ENCODE measurements around the gene GNAS-AS1. TPM values are rescaled to one million over a fixed set of nuclear protein-coding genes. Genes with fewer than 3 reads are reported as not detected.

Gene GNAS-AS1
- total and polyA plus RNA-seq, 2 experiments from 2014 or later, result 12.3 to 15.0 TPM

DNA sequence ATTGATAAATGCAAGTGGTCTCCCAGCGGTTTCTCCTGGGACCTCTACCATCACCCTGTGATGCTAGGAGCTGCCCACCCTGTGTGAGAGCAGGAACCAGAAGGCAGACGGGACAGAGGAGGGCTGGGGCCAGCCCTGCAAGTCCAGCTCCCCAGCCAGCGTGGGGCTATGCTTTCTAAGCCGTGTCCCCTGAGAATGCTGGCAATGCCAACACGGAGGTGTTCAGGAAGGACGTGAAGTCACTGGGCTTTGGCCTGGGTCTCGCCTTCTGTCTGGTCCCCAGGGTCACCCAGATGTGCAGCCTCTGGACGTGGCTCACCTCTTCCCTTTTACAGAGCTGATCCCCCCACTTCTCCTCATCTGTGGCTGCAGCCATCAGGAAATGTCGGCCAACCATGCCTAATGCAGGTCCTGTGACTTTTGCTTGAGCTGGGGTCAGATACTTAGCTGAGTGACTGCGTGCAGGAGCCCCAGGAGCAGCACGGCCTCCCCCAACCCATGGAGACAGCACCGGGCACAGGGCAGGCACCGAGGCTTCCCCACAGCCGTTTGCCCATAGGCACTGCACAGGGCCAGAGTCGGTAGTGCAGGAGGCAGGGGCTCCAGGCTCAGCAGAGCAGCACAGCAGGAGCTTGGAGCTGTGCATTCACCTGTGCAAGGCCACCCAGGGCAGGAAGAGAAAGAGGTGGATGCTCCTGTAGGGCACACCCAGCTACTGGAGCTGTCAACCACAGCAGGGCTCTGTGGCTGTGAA, 66.2 kb downstream of the GNAS-AS1 start (continued):
- TF ChIP-seq, protein P1, sequence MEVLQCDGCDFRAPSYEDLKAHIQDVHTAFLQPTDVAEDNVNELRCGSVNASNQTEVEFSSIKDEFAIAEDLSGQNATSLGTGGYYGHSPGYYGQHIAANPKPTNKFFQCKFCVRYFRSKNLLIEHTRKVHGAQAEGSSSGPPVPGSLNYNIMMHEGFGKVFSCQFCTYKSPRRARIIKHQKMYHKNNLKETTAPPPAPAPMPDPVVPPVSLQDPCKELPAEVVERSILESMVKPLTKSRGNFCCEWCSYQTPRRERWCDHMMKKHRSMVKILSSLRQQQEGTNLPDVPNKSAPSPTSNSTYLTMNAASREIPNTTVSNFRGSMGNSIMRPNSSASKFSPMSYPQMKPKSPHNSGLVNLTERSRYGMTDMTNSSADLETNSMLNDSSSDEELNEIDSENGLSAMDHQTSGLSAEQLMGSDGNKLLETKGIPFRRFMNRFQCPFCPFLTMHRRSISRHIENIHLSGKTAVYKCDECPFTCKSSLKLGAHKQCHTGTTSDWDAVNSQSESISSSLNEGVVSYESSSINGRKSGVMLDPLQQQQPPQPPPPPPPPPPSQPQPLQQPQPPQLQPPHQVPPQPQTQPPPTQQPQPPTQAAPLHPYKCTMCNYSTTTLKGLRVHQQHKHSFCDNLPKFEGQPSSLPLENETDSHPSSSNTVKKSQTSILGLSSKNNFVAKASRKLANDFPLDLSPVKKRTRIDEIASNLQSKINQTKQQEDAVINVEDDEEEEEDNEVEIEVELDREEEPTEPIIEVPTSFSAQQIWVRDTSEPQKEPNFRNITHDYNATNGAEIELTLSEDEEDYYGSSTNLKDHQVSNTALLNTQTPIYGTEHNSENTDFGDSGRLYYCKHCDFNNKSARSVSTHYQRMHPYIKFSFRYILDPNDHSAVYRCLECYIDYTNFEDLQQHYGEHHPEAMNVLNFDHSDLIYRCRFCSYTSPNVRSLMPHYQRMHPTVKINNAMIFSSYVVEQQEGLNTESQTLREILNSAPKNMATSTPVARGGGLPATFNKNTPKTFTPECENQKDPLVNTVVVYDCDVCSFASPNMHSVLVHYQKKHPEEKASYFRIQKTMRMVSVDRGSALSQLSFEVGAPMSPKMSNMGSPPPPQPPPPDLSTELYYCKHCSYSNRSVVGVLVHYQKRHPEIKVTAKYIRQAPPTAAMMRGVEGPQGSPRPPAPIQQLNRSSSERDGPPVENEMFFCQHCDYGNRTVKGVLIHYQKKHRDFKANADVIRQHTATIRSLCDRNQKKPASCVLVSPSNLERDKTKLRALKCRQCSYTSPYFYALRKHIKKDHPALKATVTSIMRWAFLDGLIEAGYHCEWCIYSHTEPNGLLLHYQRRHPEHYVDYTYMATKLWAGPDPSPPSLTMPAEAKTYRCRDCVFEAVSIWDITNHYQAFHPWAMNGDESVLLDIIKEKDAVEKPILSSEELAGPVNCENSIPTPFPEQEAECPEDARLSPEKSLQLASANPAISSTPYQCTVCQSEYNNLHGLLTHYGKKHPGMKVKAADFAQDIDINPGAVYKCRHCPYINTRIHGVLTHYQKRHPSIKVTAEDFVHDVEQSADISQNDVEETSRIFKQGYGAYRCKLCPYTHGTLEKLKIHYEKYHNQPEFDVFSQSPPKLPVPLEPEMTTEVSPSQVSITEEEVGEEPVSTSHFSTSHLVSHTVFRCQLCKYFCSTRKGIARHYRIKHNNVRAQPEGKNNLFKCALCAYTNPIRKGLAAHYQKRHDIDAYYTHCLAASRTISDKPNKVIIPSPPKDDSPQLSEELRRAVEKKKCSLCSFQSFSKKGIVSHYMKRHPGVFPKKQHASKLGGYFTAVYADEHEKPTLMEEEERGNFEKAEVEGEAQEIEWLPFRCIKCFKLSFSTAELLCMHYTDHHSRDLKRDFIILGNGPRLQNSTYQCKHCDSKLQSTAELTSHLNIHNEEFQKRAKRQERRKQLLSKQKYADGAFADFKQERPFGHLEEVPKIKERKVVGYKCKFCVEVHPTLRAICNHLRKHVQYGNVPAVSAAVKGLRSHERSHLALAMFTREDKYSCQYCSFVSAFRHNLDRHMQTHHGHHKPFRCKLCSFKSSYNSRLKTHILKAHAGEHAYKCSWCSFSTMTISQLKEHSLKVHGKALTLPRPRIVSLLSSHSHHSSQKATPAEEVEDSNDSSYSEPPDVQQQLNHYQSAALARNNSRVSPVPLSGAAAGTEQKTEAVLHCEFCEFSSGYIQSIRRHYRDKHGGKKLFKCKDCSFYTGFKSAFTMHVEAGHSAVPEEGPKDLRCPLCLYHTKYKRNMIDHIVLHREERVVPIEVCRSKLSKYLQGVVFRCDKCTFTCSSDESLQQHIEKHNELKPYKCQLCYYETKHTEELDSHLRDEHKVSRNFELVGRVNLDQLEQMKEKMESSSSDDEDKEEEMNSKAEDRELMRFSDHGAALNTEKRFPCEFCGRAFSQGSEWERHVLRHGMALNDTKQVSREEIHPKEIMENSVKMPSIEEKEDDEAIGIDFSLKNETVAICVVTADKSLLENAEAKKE (CRISPR knock-in tag; IDR thresholded peaks at IDR 0.05), result no peak
- no peak for TF ChIP-seq ZNF114 (CRISPR knock-in tag; IDR thresholded peaks at IDR 0.05)
- TF ChIP-seq CREB1 (CRISPR knock-in tag; IDR thresholded peaks at IDR 0.05; ENCODE audit: low read depth), result no peak
- no peak for TF ChIP-seq STAT1 (IDR thresholded peaks at IDR 0.05; ENCODE audit: unreplicated experiment)
- TF ChIP-seq EZH2phosphoT487 (IDR thresholded peaks at IDR 0.05; ENCODE audit: unreplicated experiment), result no peak

DNA sequence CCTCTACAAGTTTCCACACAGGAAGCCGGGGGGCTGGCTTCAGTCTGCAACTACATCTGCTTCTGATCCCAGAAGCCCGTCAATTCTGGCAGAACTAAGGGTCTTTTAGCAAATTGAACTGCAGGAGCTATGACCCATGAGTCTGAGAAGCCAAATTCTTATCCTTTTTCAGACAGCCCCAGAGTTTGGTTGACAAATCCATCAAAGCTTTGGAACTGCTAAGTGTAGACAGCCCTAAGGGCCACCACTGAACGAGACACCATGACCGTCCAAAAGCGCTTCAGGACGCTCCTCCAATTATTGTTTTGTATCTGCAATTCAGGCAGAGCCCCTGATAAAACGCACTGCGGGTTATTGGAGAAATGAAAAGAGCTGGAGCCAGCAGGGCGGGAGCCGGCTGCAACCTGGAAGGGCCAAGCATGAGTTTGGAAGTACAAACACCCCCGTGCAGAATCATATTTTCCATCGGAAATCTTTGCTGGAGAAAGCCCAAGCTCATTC, 67.1 kb downstream of the GNAS-AS1 start:
- no peaks in the 10 kb centered on the region for H4K20me1 ChIP-seq (replicated peaks; ENCODE audit: insufficient read depth)
- H3K27ac ChIP-seq (ENCODE audit: low read depth), result no peak overlapping the region
- H3K4me3 ChIP-seq, result no peak overlapping the region
- H3F3A ChIP-seq (replicated peaks; ENCODE audit: low read depth), result no peaks in the 10 kb centered on the region
- H3K9me3 Mint-ChIP-seq, result no peaks in the 10 kb centered on the region
- no peaks in the 10 kb centered on the region for H3K79me2 ChIP-seq (replicated peaks; ENCODE audit: insufficient read depth)
- no peaks in the 10 kb centered on the region for H3K4me1 ChIP-seq (ENCODE audit: insufficient read depth)
- no peaks in the 10 kb centered on the region for H3K36me3 ChIP-seq (ENCODE audit: insufficient read depth)
- no peak overlapping the region for H3K4me2 ChIP-seq
- no peak overlapping the region for H3K27ac Mint-ChIP-seq
- H3K27me3 Mint-ChIP-seq (ENCODE audit: insufficient read depth, low read depth, poor library complexity), result peaks cover 10% of the 10 kb centered on the region
- H3K36me3 Mint-ChIP-seq (ENCODE audit: low read depth), result no peaks in the 10 kb centered on the region
- peaks cover 17% of the 10 kb centered on the region; the same call in 1 of the 2 replicates for H3K9me2 ChIP-seq (ENCODE audit: insufficient read depth)
- no peak for ATAC-seq
- H3K4me1 Mint-ChIP-seq, result peaks cover 21% of the 10 kb centered on the region
- H2AFZ ChIP-seq, result no peak overlapping the region
- no peak overlapping the region for H3K4me3 Mint-ChIP-seq
- no peak for DNase-seq (ENCODE audit: low spot score)
- H3K27me3 ChIP-seq (ENCODE audit: insufficient read depth), result no peaks in the 10 kb centered on the region
- TF ChIP-seq, protein P1 (CRISPR knock-in tag; IDR thresholded peaks at IDR 0.05), result no peak
- TF ChIP-seq EZH2 (IDR thresholded peaks at IDR 0.05; ENCODE audit: low read depth, unreplicated experiment), result no peak
